Measurements from ENCODE around the gene ADAT3.

The ADAT3 gene

DNA sequence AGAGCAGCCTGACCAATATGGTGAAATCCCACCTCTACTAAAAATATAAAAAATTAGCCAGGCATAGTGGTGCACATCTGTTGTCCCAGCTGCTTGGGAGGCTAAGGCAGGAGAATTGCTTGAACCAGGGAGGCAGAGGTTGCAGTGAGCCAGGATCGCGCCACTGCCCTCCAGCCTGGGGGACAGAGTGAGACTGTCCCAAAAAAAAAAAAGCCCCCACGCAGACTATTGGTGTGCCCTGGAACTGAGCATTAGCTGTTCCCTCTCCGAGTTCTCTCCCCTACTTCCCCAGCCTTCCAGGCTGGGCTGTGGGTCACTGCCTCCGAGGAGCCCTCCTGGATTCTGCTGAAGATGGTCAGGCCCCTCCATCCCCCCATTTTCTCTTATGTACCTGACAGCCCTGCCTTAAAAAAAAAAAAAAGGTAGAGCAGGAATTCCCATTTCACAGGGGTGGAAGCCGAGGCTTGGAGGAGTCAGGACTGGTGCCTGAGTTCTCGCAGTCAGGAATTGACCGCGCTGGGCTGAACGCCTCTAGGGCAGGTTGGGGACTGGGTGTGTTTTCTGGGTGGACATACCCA, 1.9 kb downstream of the ADAT3 start:
- Histone ChIP-seq H3K4me1 (ENCODE audit: low read length) (peaks cover 43% of the 10 kb centered on the region), H3K4me3 (ENCODE audit: low read length) (peak overlapping the region; percentile 68), H3K9ac (ENCODE audit: low read length) (no peak overlapping the region; the same call in 1 of the 2 replicates), H3K36me3 (replicated peaks; ENCODE audit: low read depth, low read length) (peaks cover 24% of the 10 kb centered on the region), H3K27me3 (ENCODE audit: low read depth, low read length) (no peaks in the 10 kb centered on the region), H4K20me1 (ENCODE audit: insufficient read depth, low read length) (peaks cover 35% of the 10 kb centered on the region), H3K27ac (ENCODE audit: low read length) (no peak overlapping the region), H2AFZ (ENCODE audit: low read depth, low read length) (no peak overlapping the region), H3K9me3 (ENCODE audit: insufficient read depth, low read length) (no peaks in the 10 kb centered on the region), H3K4me2 (ENCODE audit: low read length) (peak overlapping the region; percentile 72), H3K79me2 (ENCODE audit: low read length) (peaks cover 66% of the 10 kb centered on the region)
- no peak for TF ChIP-seq EZH2phosphoT487 (IDR thresholded peaks at IDR 0.05; ENCODE audit: low read depth)
- TF ChIP-seq, protein P1, sequence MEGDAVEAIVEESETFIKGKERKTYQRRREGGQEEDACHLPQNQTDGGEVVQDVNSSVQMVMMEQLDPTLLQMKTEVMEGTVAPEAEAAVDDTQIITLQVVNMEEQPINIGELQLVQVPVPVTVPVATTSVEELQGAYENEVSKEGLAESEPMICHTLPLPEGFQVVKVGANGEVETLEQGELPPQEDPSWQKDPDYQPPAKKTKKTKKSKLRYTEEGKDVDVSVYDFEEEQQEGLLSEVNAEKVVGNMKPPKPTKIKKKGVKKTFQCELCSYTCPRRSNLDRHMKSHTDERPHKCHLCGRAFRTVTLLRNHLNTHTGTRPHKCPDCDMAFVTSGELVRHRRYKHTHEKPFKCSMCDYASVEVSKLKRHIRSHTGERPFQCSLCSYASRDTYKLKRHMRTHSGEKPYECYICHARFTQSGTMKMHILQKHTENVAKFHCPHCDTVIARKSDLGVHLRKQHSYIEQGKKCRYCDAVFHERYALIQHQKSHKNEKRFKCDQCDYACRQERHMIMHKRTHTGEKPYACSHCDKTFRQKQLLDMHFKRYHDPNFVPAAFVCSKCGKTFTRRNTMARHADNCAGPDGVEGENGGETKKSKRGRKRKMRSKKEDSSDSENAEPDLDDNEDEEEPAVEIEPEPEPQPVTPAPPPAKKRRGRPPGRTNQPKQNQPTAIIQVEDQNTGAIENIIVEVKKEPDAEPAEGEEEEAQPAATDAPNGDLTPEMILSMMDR (IDR thresholded peaks at IDR 0.05; ENCODE audit: low read depth, low read length): no peak

DNA sequence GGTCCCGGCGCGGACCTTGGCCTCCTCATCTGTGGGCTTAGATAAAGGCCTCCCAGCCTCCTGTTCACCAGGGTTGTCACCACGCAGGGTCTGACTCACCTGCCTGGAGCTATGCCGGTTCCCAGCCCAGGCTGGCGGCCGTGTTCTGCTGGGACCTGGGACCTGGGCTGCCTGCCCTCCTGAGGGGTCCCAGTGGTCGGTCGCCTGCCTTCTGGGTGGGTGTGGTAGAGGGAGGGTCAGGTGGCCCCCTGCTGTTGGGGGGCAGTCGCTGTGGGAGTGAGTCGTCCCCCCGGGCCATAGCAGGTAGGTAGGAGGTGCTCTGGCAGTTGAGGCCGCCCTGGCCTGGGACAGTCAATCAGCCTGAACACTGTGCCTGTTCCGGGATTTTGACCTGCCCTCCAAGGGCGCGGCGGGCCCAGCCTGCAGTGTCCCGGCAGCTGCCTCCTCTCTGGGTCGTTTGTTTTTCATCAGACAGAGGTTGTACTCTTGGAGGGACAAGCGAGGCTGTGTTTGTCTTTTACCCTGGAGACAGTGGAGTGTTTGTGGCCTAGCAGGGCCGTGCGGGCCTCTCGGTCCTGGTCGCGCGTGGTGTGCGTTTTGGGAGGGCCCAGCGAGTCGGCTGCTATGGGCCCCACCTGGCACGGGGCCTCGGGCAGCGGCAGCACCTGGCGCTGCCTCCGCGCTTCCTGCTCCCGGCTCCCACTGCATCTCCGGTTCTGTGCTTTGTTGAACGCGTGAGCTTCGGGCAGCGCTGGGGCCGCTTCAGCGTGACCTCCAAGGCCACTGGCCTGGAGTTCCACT, 2.6 kb downstream of the ADAT3 start:
- H3K4me2 ChIP-seq (ENCODE audit: low read length): peak overlapping the region; percentile 72
- H3K4me1 ChIP-seq (ENCODE audit: low read length): peaks cover 41% of the 10 kb centered on the region

DNA sequence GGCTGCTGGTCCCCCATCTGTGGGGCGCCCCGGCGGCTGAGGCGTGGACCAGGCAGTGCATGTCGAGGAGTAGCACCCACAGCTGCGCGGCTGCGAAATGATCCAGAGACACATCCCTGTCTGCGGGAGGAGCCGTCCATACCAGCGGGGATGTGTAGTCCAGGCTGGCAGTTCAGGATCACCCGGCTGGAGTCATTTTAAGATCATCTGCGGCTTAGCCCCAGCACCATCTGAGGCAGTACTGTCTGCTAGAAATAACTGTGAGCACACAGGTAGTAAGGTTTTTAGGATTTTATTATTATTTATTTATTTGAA, 3.1 kb downstream of the ADAT3 start:
- H2AFZ ChIP-seq (ENCODE audit: low read depth, low read length): no peak overlapping the region
- TF ChIP-seq, protein P1 (IDR thresholded peaks at IDR 0.05; ENCODE audit: low read depth, low read length): no peak
- TF ChIP-seq EZH2phosphoT487 (IDR thresholded peaks at IDR 0.05; ENCODE audit: low read depth): no peak
- no peak overlapping the region for H3K27ac ChIP-seq (ENCODE audit: low read length)
- peaks cover 36% of the 10 kb centered on the region for H3K36me3 ChIP-seq (replicated peaks; ENCODE audit: low read depth, low read length)
- peaks cover 47% of the 10 kb centered on the region for H4K20me1 ChIP-seq (ENCODE audit: insufficient read depth, low read length)
- peak overlapping the region; percentile 46; the same call in 1 of the 2 replicates for H3K9ac ChIP-seq (ENCODE audit: low read length)
- peak overlapping the region; percentile 68 for H3K4me3 ChIP-seq (ENCODE audit: low read length)
- H3K4me1 ChIP-seq (ENCODE audit: low read length): peaks cover 35% of the 10 kb centered on the region
- H3K79me2 ChIP-seq (ENCODE audit: low read length): peaks cover 78% of the 10 kb centered on the region
- peak overlapping the region; percentile 72 for H3K4me2 ChIP-seq (ENCODE audit: low read length)
- no peaks in the 10 kb centered on the region for H3K27me3 ChIP-seq (ENCODE audit: low read depth, low read length)
- H3K9me3 ChIP-seq (ENCODE audit: insufficient read depth, low read length): no peaks in the 10 kb centered on the region

More for the DNA sequence above, 2.6 kb downstream of the ADAT3 start:
- Histone ChIP-seq H3K27me3 (ENCODE audit: low read depth, low read length) (no peaks in the 10 kb centered on the region), H3K27ac (ENCODE audit: low read length) (no peak overlapping the region), H3K9ac (ENCODE audit: low read length) (peak overlapping the region; percentile 46), H3K36me3 (replicated peaks; ENCODE audit: low read depth, low read length) (peaks cover 30% of the 10 kb centered on the region), H3K4me3 (ENCODE audit: low read length) (peak overlapping the region; percentile 68), H2AFZ (ENCODE audit: low read depth, low read length) (no peak overlapping the region), H3K9me3 (ENCODE audit: insufficient read depth, low read length) (no peaks in the 10 kb centered on the region), H3K79me2 (ENCODE audit: low read length) (peaks cover 72% of the 10 kb centered on the region), H4K20me1 (ENCODE audit: insufficient read depth, low read length) (peaks cover 42% of the 10 kb centered on the region)
- TF ChIP-seq EZH2phosphoT487 (IDR thresholded peaks at IDR 0.05; ENCODE audit: low read depth): no peak
- TF ChIP-seq, protein P1 (IDR thresholded peaks at IDR 0.05; ENCODE audit: low read depth, low read length): no peak

DNA sequence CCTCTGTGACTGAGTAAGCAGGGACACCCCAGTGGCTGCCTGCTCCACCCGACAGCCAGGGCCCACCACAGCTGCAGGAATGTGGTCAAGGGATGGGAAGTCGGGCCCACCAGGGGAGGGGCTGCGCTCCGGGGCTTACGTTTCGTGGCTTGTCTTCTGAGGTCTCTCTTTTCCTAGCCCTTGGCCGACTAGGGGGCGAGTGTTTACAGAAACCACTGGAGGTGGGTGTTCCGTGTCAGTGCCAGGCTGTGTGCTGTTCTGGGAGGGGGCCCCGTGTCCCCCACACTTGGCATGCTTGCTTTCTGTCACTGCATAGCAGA, 4.5 kb downstream of the ADAT3 start:
- H3K36me3 ChIP-seq (replicated peaks; ENCODE audit: low read depth, low read length): peaks cover 48% of the 10 kb centered on the region
- H3K4me3 ChIP-seq (ENCODE audit: low read length): no peak overlapping the region
- no peak overlapping the region for H3K4me2 ChIP-seq (ENCODE audit: low read length)
- TF ChIP-seq EZH2phosphoT487 (IDR thresholded peaks at IDR 0.05; ENCODE audit: low read depth): no peak
- TF ChIP-seq, protein P1 (IDR thresholded peaks at IDR 0.05; ENCODE audit: low read depth, low read length): no peak
- no peaks in the 10 kb centered on the region for H3K9me3 ChIP-seq (ENCODE audit: insufficient read depth, low read length)
- peaks cover 61% of the 10 kb centered on the region for H4K20me1 ChIP-seq (ENCODE audit: insufficient read depth, low read length)
- H3K79me2 ChIP-seq (ENCODE audit: low read length): peaks cover 92% of the 10 kb centered on the region
- H2AFZ ChIP-seq (ENCODE audit: low read depth, low read length): no peak overlapping the region
- peaks cover 23% of the 10 kb centered on the region for H3K4me1 ChIP-seq (ENCODE audit: low read length)
- H3K27ac ChIP-seq (ENCODE audit: low read length): no peak overlapping the region
- H3K9ac ChIP-seq (ENCODE audit: low read length): no peak overlapping the region
- no peaks in the 10 kb centered on the region for H3K27me3 ChIP-seq (ENCODE audit: low read depth, low read length)
